Thoracic aorta (tissue), 2 donors: Measurements from ENCODE around the gene NKG7. TPM values are rescaled to one million over a fixed set of nuclear protein-coding genes. Genes with fewer than 3 reads are reported as not detected.
A peak's percentile ranks its signal among the peaks of the same experiment; 100 is the strongest.

Source experiments
- ATAC-seq: fragments of 150-250 bp; one replicate; pipeline ENCODE4 v1.8.0; 2017; ENCODE audit warnings: low read depth; ENCODE audit not compliant: insufficient number of reproducible peaks, low FRiP score
- DNase-seq: peaks from one replicate; pipeline ENCODE4 v3.0.0-alpha.2; 2020; ENCODE audit warnings: low spot score
- H3K27ac ChIP-seq, 2 donors: fragments of 200-600 bp; sonication (generic); 1 replicate in 1 of 2; 2 replicates in 1 of 2; pipeline ENCODE4 v1.5.1; 2016; ENCODE audit warnings: mild to moderate bottlenecking in 2 of 2, moderate library complexity in 2 of 2
- H3K27me3 ChIP-seq: fragments of 200-600 bp; sonication (generic); replicated peaks from 2 replicates; pipeline ENCODE4 v1.6.0; 2016; ENCODE audit warnings: mild to moderate bottlenecking; ENCODE audit not compliant: insufficient read depth
- H3K36me3 ChIP-seq: fragments of 200-600 bp; sonication (generic); one replicate; pipeline ENCODE4 v1.5.1; 2016
- H3K4me1 ChIP-seq, 2 donors: fragments of 200-600 bp; sonication (generic); 1 replicate in 1 of 2; 2 replicates in 1 of 2; pipeline versions ENCODE4 v1.5.1 to v1.6.0; 2016; ENCODE audit warnings: low read depth in 2 of 2, mild to moderate bottlenecking in 1 of 2; ENCODE audit not compliant: control insufficient read depth in 1 of 2
- H3K4me3 ChIP-seq: fragments of 200-600 bp; sonication (generic); 2 replicates; pipeline ENCODE4 v1.5.1; 2016; ENCODE audit warnings: mild to moderate bottlenecking
- H3K9me3 ChIP-seq: fragments of 200-600 bp; sonication (generic); 2 replicates; pipeline ENCODE4 v1.5.1; 2016
- CTCF ChIP-seq: fragments of 200-600 bp; sonication (generic); IDR thresholded peaks from one replicate; pipeline ENCODE4 v1.5.1; 2019; ENCODE audit warnings: antibody characterized with exemption
- total RNA-seq, 2 donors: library from RNA; depleted of rRNA; stranded (reverse); fragments of >200 nt; gene quantifications; one replicate each; pipeline versions ENCODE4 v1.1.0 to v1.2.3, GENCODE V29; 2016

NKG7 gene
- total RNA-seq, 2 donors from 2014 or later, result 0.54 to 4.4 TPM

DNA sequence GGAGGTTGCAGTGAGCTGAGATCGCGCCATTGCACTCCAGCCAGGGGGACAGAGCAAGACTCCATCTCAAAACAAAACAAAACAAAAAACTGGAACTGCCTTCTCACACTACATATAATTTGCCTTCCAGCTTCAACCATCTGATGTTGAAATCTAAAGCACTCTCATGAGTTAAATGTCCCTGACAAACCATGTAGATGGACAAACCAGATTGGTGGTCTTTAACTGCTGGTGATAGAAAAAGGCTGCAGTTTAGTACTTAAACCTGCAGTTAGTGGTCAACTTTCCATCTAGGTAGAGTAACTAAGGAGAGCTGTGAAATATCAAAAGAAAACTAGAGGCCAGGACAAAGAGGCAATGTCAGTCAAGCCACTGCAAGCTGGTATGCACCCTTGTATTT, 23.7 kb upstream of the NKG7 start:
- Histone ChIP-seq H3K4me1 (peaks cover 4 to 7% of the 10 kb centered on the region in 2 donors), H3K4me3 (no peak overlapping the region), H3K9me3 (no peaks in the 10 kb centered on the region), H3K36me3 (no peaks in the 10 kb centered on the region), H3K27ac (no peak overlapping the region), H3K27me3 (no peaks in the 10 kb centered on the region)
- no peak for DNase-seq
- no peak for TF ChIP-seq CTCF
- ATAC-seq, result no peak

DNA sequence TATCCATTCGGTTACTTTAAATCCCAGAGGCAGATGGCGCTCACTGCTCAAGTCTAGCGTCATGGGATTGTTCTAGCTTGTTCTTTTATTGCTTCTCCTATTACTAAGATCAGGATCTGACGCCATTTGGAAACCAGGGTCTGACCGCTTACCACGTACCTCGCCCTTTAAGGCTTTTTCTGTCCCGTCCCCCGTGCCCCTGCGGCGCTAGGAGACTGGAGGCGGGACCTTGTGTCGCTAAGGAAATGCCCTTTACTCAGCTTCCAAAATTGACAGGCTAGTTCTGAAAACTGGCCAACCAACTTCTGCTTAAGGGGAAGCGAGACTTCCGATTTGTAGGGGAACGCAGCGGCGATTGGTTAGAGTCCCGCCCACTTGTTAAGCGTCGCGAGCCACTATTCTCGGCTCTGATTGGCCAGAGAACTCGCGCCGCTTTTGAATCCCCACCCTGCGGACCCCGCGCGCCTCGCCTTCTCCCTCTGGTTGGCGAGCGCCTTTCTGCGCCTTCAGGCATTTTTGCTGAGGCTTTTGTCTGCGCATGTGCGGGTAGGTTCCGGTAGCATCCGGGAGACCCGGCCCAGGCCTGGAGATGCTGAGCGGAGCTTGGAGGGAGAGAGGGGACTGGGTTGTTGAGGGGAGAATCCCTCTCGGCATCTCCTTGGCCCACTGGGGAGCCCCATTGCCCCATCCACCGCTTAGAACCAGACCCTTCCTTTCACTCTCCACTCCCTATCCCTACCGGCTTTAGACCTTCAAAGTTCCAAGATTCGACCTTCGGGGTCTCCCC, 21.8 kb upstream of the NKG7 start:
- TF ChIP-seq CTCF, result no peak
- Histone ChIP-seq H3K27ac (peak overlapping the region; percentile 52 to 74), H3K4me3 (peak overlapping the region; percentile 66), H3K9me3 (no peaks in the 10 kb centered on the region), H3K4me1 (peaks cover 4 to 7% of the 10 kb centered on the region in 2 donors), H3K36me3 (no peaks in the 10 kb centered on the region), H3K27me3 (no peaks in the 10 kb centered on the region)
- ATAC-seq (peak; percentile 95), DNase-seq (peak; percentile 92)

- H3K9me3 ChIP-seq, result no peaks in the 10 kb centered on the region
- no peaks in the 10 kb centered on the region for H3K36me3 ChIP-seq
- peaks cover 4 to 7% of the 10 kb centered on the region in 2 donors for H3K4me1 ChIP-seq
- H3K27me3 ChIP-seq, result no peaks in the 10 kb centered on the region
- DNase-seq (no peak), ATAC-seq (no peak)
- no peak overlapping the region for H3K4me3 ChIP-seq
- no peak overlapping the region for H3K27ac ChIP-seq
- no peak for TF ChIP-seq CTCF
Measured at GRCh38 chr19:51392701-51393100, 20.2 kb upstream of the NKG7 start.

DNA sequence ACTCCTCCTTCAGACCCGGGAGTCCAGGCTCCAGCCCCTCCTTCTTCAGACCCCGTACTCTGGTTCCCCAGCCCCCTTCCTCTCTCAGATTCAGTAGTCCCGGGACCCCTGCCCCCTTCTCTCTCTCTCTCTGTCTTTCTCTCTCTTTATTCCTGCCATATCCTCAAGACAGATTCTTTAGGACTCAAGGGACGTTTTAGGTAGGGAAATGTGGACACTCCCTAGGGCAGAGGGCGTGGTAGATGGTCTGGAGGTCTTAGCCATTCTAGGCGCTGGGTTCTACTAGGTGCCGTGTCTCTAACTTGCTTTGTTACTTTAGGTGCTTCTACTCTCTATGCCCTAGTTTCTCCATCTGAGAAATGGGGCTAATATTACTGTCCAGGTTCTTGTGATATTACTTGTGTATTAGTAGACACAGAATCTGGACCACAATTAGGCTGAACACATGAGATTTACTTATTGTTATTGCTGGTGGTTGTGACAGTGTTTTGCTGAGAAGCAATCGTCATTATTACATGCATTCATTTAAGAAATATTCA, 18.7 kb upstream of the NKG7 start:
- peaks cover 4 to 7% of the 10 kb centered on the region in 2 donors for H3K4me1 ChIP-seq
- H3K27me3 ChIP-seq, result no peaks in the 10 kb centered on the region
- peak overlapping the region; percentile 1 for H3K4me3 ChIP-seq
- DNase-seq (no peak), ATAC-seq (no peak)
- no peak overlapping the region for H3K27ac ChIP-seq
- no peak for TF ChIP-seq CTCF
- H3K36me3 ChIP-seq, result no peaks in the 10 kb centered on the region
- no peaks in the 10 kb centered on the region for H3K9me3 ChIP-seq

DNA sequence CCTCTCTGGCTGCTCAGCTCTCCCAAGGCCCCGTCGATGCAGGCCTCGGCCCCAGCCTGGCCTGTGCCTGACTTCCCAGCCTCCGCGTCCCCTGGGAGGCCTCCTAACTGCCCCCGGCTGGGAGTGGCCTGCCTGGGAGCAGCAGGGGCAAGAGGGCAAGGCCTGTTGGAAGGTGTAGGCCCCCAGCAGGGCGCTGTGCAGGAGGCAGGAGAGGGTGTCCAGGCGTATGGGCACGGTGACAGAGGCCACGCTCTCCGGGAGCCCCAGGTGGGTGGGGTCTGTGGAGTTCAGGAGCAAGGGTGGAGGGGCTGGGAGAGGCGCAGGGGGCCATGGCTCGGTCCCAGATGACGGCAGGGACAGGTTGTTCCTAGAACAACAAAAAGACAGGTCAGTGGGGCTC, 16.7 kb upstream of the NKG7 start:
- DNase-seq (no peak), ATAC-seq (no peak)
- H3K4me1 ChIP-seq, result peaks cover 0 to 4% of the 10 kb centered on the region in 2 donors
- no peak overlapping the region for H3K27ac ChIP-seq
- no peak for TF ChIP-seq CTCF
- no peaks in the 10 kb centered on the region for H3K36me3 ChIP-seq
- H3K9me3 ChIP-seq, result no peaks in the 10 kb centered on the region
- H3K27me3 ChIP-seq, result no peaks in the 10 kb centered on the region
- H3K4me3 ChIP-seq, result no peak overlapping the region
